Ascending aorta (tissue), 2 donors: Measurements from ENCODE around the gene VMAC. TPM values are rescaled to one million over a fixed set of nuclear protein-coding genes. Genes with fewer than 3 reads are reported as not detected.
A peak's percentile ranks its signal among the peaks of the same experiment; 100 is the strongest.

ENCODE experiments used
- DNase-seq, 2 donors: peaks; one replicate each; pipeline ENCODE4 v3.0.0-alpha.2; 2019; ENCODE audit warnings: low spot score in 2 of 2
- H3K27ac ChIP-seq, 2 donors: fragments of 200-600 bp; sonication (generic); one replicate each; pipeline ENCODE4 v1.5.1; 2016 to 2017; ENCODE audit warnings: mild to moderate bottlenecking in 1 of 2
- H3K27me3 ChIP-seq: fragments of 200-600 bp; sonication (generic); one replicate; pipeline ENCODE4 v1.5.1; 2017
- H3K36me3 ChIP-seq, 2 donors: fragments of 200-600 bp; sonication (generic); one replicate each; pipeline ENCODE4 v1.5.1; 2016
- H3K4me1 ChIP-seq, 2 donors: fragments of 200-600 bp; sonication (generic); one replicate each; pipeline ENCODE4 v1.5.1; 2016 to 2017; ENCODE audit warnings: mild to moderate bottlenecking in 1 of 2
- H3K4me3 ChIP-seq, 2 donors: fragments of 200-600 bp; sonication (generic); one replicate each; pipeline ENCODE4 v1.5.1; 2016 to 2017; ENCODE audit warnings: mild to moderate bottlenecking in 1 of 2
- H3K9me3 ChIP-seq, 2 donors: fragments of 200-600 bp; sonication (generic); one replicate each; pipeline ENCODE4 v1.5.1; 2016
- CTCF ChIP-seq, 3 experiments: fragments of 200-600 bp in 2 of 3; fragments of 450-650 bp in 1 of 3; sonication (generic) in 2 of 3; IDR thresholded peaks; one replicate each; pipeline ENCODE4 v1.5.1; 2016 to 2019; ENCODE audit warnings: antibody characterized with exemption in 3 of 3, mild to moderate bottlenecking in 1 of 3, moderate library complexity in 1 of 3
- intact Hi-C: fragments of 100-400 bp; cut with DNase I; formaldehyde crosslinking; loops from one replicate; pipeline ENCODE4 v1.15.1; 2023
- total RNA-seq: library from RNA; depleted of rRNA; stranded (reverse); fragments of >200 nt; gene quantifications from one replicate; pipeline ENCODE4 v1.1.0, GENCODE V29; 2016

VMAC gene
- total RNA-seq, 1 donor from 2014 or later = 15.2 TPM

- no peaks in the 10 kb centered on the region for H3K27me3 ChIP-seq
- intact Hi-C loops = no loop called here
- no peak for TF ChIP-seq CTCF (IDR thresholded peaks at IDR 0.05)
- H3K9me3 ChIP-seq = no peaks in the 10 kb centered on the region
- DNase-seq = no peak
- H3K4me1 ChIP-seq = peaks cover 0 to 6% of the 10 kb centered on the region in 2 donors
- no peak overlapping the region for H3K27ac ChIP-seq
- no peak overlapping the region for H3K4me3 ChIP-seq
- peaks cover 95 to 100% of the 10 kb centered on the region in 2 donors for H3K36me3 ChIP-seq
These were observed 17.0 kb downstream of the VMAC start for GRCh38 chr19:5921516-5922160.

- Histone ChIP-seq H3K9me3 (no peaks in the 10 kb centered on the region), H3K4me3 (no peak overlapping the region), H3K36me3 (peaks cover 95 to 100% of the 10 kb centered on the region in 2 donors), H3K4me1 (peaks cover 0 to 10% of the 10 kb centered on the region in 2 donors), H3K27me3 (no peaks in the 10 kb centered on the region), H3K27ac (no peak overlapping the region)
- no peak for DNase-seq
- intact Hi-C loops = no loop called here
- TF ChIP-seq CTCF (IDR thresholded peaks at IDR 0.05) = no peak
These were observed 17.5 kb downstream of the VMAC start for GRCh38 chr19:5922161-5922545.

GRCh38 chr19:5923356-5923755, 18.7 kb downstream of the VMAC start:
- H3K27me3 ChIP-seq = no peaks in the 10 kb centered on the region
- peaks cover 94 to 100% of the 10 kb centered on the region in 2 donors for H3K36me3 ChIP-seq
- no peak for DNase-seq
- no peak overlapping the region for H3K27ac ChIP-seq
- H3K9me3 ChIP-seq = no peaks in the 10 kb centered on the region
- no peak for TF ChIP-seq CTCF (IDR thresholded peaks at IDR 0.05)
- H3K4me3 ChIP-seq = no peak overlapping the region
- intact Hi-C loops = no loop called here
- H3K4me1 ChIP-seq = peaks cover 0 to 14% of the 10 kb centered on the region in 2 donors

GRCh38 chr19:5925830-5926427, 21.3 kb downstream of the VMAC start:
- intact Hi-C loops = no loop called here
- TF ChIP-seq CTCF (IDR thresholded peaks at IDR 0.05) = no peak
- peak overlapping the region; percentile 41 to 70 for H3K27ac ChIP-seq
- no peak for DNase-seq
- no peak overlapping the region for H3K4me3 ChIP-seq
- peaks cover 91 to 100% of the 10 kb centered on the region in 2 donors for H3K36me3 ChIP-seq
- H3K4me1 ChIP-seq = peaks cover 0 to 14% of the 10 kb centered on the region in 2 donors
- H3K9me3 ChIP-seq = no peaks in the 10 kb centered on the region
- H3K27me3 ChIP-seq = no peaks in the 10 kb centered on the region

GRCh38 chr19:5926641-5927440, 22.2 kb downstream of the VMAC start:
- no peak overlapping the region for H3K4me3 ChIP-seq
- peaks cover 91 to 100% of the 10 kb centered on the region in 2 donors for H3K36me3 ChIP-seq
- peaks cover 0 to 14% of the 10 kb centered on the region in 2 donors for H3K4me1 ChIP-seq
- peak overlapping the region; percentile 41 to 70 for H3K27ac ChIP-seq
- no peak for TF ChIP-seq CTCF (IDR thresholded peaks at IDR 0.05)
- DNase-seq = peak in 1 of 2 donors; percentile 83
- intact Hi-C loops = no loop called here
- H3K27me3 ChIP-seq = no peaks in the 10 kb centered on the region
- no peaks in the 10 kb centered on the region for H3K9me3 ChIP-seq
